GM10266 (cell line): ENCODE measurements around the gene TYW1.
A peak's percentile ranks its signal among the peaks of the same experiment; 100 is the strongest.
"Not testable (repeated sequence)": the region's sequence is repeated elsewhere in the genome, so short reads cannot be mapped to it uniquely, and the experiment has no call there.

Experiments used
- DNase-seq: peaks from one replicate; pipeline ENCODE4 v3.0.0; 2012; ENCODE audit errors: extremely low spot score
- CTCF ChIP-seq: IDR thresholded peaks from 2 replicates; pipeline ENCODE4 v1.5.1; 2012; ENCODE audit warnings: mild to moderate bottlenecking, low read depth; ENCODE audit not compliant: control insufficient read depth, insufficient read depth; ENCODE audit errors: missing control alignments

The TYW1 gene

DNA sequence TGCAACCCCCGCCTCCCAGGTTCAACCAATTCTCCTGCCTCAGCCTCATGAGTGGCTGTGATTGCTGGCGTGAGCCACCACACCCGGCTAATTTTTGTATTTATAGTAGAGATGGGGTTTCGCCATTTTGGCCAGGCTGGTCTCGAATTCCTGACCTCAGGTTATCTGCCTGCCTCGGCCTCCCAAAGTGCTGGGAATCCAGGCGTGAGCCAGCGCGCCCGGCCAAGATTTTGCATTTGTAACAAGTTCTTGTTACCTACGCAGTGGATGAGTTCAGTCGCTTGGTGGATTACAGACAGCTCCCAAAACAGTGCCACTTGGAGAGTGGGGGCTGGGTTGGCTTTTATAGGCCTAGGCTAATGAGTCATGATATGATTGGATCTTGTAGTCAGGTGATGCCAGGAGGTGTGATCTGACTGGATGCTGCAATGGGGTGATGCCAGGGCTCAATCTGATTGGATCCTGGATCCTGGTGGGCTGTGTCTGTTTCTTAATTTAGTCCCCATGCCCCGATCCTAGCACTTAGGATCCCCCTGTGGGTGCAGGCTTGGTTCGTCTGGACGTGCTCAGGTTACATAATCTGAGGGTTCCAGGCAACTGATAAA, 21.5 kb upstream of the TYW1 start:
- no peak for TF ChIP-seq CTCF
- DNase-seq, result no peak

- DNase-seq, result not testable (repeated sequence)
Measured at GRCh38 chr7:66978312-66978711, 18.3 kb upstream of the TYW1 start.

DNA sequence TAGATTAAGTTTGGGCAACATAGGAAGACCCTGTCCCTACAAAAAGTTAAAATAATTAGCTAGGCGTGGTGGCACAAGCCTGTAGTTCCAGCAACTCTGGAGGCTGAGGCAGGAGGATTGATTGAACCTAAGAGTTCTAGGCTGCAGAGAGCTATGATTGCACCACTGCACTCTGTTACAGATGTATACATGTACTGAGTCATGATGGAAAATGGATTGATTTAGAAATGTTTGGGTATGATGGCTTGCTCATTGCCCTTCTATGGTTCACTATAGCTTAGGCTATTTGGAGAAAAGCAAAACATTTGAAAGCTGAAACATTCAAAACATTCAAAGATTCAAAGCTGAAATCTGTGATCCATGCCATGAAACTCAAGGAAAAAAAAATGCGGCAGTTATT, 17.6 kb upstream of the TYW1 start:
- not testable (repeated sequence) for DNase-seq

GRCh38 chr7:66980336-66980735, 16.3 kb upstream of the TYW1 start:
- not testable (repeated sequence) for DNase-seq

DNA sequence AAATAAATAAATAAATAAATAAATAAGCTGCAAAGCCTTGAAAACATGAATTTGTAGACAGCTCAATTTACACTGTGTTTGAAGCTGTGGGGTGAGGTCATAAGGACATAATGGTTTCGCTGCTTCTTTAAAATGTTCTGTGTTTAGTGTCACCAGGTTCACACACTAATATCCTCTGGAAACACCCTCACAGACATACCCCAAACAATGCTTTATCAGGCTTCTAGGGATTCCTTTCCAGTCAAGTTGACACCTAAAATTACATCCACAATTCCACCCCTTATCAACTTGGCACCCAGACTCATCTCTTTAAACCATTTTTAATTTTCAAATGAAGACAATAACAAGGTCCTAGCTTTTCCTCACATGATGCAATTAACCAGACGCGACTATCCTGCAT, 7.1 kb upstream of the TYW1 start:
- DNase-seq, result not testable (repeated sequence)

DNA sequence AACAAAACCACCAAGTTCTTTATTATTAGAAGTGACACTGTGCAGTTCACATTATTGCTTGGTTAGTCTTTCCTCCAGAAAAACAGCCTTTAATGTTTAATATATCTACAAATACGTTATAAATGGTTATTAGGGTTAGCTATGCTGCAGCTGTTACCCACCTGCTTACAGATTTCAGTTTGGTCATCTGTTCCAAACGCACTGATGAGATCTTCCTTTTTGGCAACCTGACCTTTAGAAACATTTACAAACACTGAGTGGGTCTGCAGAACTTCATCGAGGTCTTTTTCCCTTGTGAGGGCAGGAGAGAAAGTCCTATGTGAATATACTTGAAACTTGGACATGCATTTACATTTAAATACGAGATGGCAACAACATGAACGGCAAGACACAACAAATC, 2.6 kb upstream of the TYW1 start:
- not testable (repeated sequence) for DNase-seq

GRCh38 chr7:66994691-66995049, 2.0 kb upstream of the TYW1 start:
- peak; percentile 32 for TF ChIP-seq CTCF
- not testable (repeated sequence) for DNase-seq

- TF ChIP-seq CTCF, result peak; percentile 2
- peak; percentile 61 for DNase-seq
Measured at GRCh38 chr7:66995050-66995776, 1.4 kb upstream of the TYW1 start, which contains the start of gene SBDS. Gene SBDS (minus strand): TSS chr7:66995586. CDS start chr7:66995417, 169 bp downstream.

GRCh38 chr7:67000601-67001258, 4.1 kb downstream of the TYW1 start:
- DNase-seq, result not testable (repeated sequence)
- TF ChIP-seq CTCF, result peak; percentile 18

- not testable (repeated sequence) for DNase-seq
Measured at GRCh38 chr7:67004145-67004544, 7.5 kb downstream of the TYW1 start.
